SHP77 (cell line): ENCODE results near the gene BLOC1S4.

Experiments used
- DNase-seq, 2 experiments: peaks; one replicate each; lab custom pipeline; 2025; lab: John Stamatoyannopoulos, UW

BLOC1S4 gene

DNA sequence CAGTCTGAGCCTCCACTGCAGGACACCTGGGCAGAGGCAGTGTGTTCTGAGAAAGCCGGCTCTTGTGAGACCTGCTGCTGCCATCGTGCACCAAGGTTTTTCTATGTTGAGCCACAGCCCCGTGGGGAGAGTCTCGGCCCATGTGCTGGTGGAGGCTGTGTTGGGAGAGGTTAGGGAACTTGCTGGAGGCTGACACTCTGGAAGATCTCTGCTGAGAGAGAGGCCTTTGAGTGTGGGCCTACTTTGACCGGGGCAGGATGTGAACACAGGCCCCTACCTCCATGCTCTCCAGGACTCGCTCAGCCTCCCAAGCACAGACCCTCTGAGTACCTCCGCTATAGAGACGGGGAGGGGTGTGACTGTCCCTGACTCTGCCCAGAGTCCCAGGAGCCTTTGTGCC is 23.6 kb upstream of the BLOC1S4 start:
- no peak for DNase-seq

DNA sequence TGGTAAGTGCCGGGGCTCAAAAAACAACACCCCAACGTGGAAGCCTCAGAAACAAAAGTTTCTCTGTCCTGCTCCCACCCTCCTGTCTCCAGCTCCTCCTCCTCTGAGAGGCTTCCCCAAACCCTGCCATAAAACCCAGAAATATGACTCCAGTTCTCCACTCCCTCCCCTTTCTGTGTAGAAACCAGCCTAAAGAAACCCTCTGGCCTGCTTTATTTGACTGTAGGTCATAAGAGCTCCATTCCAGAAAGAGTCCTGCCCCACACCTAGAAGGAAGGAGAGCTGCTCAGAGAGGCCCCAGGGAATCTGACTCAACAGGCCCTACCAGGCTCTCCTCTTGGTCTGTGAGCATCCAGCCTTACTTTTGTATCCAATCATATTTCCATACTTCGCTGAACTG is 23.2 kb upstream of the BLOC1S4 start:
- no peak for DNase-seq

DNA sequence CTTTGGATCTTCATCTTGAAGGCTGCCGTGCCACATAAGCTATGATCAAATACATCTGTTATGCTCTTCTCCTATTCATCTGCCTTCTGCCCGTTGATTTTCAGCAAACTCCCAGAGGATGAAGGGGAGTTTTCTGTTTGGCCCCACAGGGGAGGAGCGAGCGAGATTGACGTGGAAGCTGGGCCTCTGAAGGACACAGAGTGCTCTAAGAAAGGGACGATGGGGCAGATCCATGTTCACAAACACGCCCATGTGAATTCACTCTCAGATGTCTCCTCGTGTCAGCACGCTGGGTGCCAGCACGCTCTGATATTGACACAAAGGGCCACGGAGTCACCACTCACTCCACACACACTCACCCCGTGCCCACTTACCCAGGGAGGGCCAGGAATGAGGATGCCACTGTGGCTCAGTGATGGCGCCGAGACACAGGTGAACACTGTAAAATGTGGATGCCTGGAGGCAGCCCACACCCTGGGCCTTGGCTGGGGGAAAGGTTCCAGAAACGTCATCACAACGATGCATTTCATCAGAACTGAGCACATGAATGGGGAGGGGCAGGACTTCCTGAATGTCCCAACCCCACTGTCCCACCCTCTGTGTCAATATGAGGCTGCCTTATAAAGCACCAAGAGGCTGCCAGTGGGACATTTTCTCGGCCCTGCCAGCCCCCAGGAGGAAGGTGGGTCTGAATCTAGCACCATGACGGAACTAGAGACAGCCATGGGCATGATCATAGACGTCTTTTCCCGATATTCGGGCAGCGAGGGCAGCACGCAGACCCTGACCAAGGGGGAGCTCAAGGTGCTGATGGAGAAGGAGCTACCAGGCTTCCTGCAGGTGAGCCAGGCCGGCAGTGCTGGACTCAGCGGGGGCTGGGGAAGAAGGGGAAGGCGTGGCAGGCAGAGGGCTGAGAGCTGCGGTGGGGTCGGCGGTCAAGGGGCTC is 22.5 kb upstream of the BLOC1S4 start, which contains the start of gene S100P:
Gene S100P (plus strand): TSS at position 648 of the 946 bp plus-strand sequence. CDS start 55 bp downstream, at position 703.
- no peak for DNase-seq

- DNase-seq = no peak
Measured at GRCh38 chr4:6694177-6694901, 21.6 kb upstream of the BLOC1S4 start.

GRCh38 chr4:6695660-6696610 is 20.0 kb upstream of the BLOC1S4 start:
- DNase-seq = no peak

DNA sequence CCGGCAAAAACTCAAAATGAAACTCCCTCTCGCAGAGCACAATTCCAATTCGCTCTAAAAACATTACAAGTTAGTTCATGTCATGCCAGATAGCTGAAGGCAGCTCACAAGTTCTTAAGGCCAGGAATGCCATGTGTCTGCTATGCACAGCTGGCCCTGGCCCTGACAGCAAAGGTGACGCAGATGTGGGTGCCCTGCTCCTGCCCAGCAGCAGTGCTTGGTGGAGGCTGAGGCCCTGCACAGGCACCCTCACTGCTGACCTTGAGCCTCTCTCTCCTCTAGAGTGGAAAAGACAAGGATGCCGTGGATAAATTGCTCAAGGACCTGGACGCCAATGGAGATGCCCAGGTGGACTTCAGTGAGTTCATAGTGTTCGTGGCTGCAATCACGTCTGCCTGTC is 19.4 kb upstream of the BLOC1S4 start:
- no peak for DNase-seq

DNA sequence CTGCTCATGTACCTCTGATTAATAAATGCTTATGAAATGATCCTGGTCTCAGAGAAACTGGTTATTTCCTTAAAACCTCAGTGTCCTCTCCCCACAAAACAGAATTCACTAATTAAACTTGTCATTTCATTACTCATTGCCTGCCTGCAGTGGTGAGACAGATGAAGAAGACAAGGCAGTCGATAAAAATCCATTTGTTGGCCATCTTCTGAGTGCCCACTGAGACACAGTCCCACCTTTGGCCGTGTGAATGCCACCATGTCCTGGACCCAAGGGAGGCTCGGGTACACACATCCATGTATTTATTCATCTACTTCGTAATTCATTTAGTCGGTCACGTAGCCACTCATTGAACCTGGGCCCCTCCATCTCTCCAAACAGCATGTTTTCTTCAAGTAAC is 18.8 kb upstream of the BLOC1S4 start:
- DNase-seq = no peak

DNA sequence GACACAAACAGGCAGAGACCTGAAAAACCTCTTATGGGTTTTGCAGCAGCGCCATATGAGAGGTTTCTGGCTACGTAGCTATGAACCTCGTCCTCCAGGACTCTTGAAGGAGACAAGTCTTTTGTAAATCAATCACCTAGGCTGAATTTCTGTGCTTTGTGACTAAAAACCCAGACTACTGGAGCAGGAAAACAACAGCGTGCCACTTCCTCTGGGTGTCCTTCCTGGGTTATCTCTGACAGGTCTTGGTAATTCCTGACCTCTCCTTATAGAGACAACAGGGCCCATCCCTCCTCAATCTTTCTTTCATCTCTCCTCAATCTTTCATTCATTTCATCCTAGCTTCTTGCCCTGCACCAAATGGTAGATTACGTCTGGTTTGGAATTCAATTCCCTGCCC is 16.6 kb upstream of the BLOC1S4 start:
- no peak for DNase-seq

GRCh38 chr4:6699903-6700302 is 16.1 kb upstream of the BLOC1S4 start:
- no peak for DNase-seq

GRCh38 chr4:6701371-6701770 is 14.6 kb upstream of the BLOC1S4 start:
- no peak for DNase-seq

GRCh38 chr4:6702761-6703160 is 13.2 kb upstream of the BLOC1S4 start:
- DNase-seq = no peak

- no peak for DNase-seq
Measured at GRCh38 chr4:6703786-6704185, 12.2 kb upstream of the BLOC1S4 start.

DNA sequence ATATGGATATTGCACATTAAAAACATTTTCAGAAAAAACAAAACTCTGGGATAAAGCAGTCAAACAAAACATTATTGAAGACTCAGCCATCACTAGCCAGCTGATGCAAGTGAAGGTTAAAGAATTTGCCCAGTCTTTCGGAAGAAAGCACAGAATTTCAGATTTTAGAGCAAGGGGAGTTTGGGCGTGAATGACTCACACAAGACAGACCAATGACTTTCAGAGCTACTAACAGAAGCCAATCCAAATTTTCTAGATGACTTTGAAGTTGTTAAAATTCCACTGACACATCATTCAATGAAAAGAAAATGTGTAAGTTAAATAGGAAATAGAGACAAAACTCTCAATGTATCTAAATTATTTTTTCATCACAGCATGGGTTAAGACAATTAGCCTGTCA is 10.3 kb upstream of the BLOC1S4 start:
- no peak for DNase-seq

DNA sequence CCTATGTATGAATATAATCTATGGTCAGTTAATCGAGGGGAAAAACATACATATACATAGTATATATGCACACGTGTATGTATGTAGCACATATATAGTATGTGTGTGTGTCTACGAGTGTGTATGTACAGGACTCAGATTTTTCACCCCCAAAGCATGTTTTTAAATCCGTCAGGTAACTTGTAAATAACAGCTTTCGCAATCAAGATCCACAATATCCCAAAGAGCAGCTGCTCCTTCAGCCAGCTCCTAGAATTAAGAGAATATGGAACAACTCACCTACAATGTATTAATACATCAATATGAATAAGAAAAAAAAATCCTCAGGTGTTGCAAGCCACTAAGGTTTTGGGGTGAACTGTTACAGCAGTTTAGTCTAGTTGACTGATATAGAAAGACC is 9.8 kb upstream of the BLOC1S4 start:
- DNase-seq = no peak

DNA sequence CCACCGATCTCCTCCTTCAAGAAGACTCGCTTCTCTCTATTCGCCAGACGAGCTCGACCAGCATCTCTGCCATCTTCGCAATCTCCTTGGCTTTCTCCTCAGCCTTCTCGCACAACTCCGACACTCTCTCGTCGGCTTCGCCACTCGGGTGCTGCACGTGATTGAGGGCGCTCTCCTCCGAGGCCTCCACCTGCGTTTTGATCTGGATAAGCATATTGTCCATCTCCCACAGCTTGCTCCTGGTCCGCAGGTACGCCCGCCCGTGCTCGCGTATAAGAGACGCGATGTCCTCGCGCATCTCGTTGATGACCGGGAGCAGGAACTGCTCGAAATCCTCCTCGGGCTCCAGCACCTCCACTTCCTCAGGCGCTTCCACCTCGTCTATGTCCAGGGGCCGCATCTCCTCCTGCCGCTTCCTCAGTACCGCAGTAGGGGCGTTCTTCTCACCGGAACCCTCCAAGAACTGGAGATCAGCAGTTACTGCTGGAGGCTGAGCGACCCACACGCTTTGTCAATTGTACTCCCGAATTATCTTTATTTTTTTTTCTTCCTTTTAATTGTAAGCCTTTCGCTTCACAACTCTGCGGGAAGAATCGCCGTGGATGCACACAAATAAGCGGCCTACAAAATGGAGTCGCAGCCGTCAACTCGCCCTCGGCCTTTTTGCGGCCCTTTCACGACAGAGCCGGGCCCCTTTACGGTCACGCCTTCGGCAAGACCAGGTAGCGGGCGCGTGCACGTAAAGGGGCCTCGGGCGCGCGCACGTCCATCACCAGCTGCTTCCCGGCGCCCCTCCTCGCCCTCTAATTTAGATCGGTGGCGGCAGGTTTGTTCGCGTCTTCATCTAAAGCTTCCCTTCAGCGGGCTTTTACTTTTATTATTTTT is 6.5 kb upstream of the BLOC1S4 start, which contains the start of gene MRFAP1L1:
Gene MRFAP1L1 (minus strand): TSS at position 636 of the 885 bp plus-strand sequence. CDS start 236 bp downstream, at position 400.
- DNase-seq = peak; percentile 75 to 88

DNA sequence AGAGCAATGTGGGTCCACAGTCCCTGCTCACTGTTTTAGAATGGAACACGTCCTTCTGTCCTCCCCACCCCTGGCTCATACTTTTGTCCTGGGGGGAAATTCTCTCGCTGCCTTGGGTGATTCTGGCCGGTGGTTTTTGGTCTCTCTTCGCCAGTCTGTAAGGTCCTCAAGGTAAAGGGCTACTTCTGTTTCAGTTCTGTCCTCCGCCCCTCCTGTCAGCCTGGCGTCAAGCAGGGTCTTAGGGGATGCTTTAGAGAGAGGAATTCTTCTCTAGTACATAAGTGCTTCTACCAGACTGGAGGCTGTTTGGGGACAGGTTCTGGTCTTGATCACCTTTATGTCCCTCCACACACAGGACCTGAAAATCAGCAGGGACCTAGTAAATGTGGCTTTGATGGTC is 5.7 kb upstream of the BLOC1S4 start:
- DNase-seq = no peak

DNA sequence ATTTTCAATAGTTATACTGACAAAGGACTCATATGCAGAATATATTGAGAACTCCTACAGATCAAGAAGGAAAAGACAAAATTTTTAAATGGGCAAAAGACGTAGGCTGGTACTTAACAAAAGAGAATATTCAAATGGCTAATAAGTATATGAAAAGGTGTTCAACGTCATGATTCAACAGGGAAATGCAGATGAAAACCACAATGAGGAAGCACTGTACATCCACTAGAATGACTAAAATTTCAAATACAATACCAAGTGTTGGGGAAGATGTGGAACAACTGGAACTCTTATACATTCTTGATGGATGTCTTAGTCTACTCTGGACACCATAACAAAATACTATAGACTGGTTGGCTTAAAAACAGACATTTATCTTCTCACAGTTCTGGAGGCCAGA is 5.0 kb upstream of the BLOC1S4 start:
- no peak for DNase-seq

GRCh38 chr4:6714954-6715353 is 1.0 kb upstream of the BLOC1S4 start:
- DNase-seq = no peak

DNA sequence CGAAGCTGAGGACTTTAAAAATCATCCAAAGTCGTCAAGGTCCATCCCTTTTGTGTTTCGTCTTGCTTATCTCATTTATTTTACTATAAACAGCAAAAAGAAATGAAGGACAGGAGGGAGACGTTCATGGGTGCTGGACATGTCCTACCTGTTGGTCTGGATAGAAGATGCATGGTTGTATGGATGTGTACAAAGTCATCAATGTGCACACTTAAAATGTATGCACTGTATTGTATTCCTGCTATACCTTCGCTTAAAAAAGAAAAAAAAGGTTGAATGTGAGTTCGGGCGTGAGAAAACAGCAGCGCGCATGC is 313 bp upstream of the BLOC1S4 start:
- DNase-seq = no peak

GRCh38 chr4:6716958-6717655 is 1.1 kb downstream of the BLOC1S4 start:
- no peak for DNase-seq
